ENCODE data around the gene NEIL1.
A peak's percentile ranks its signal among the peaks of the same experiment; 100 is the strongest.
"Not testable (repeated sequence)": the region's sequence is repeated elsewhere in the genome, so short reads cannot be mapped to it uniquely, and the experiment has no call there.

NEIL1 gene

DNA sequence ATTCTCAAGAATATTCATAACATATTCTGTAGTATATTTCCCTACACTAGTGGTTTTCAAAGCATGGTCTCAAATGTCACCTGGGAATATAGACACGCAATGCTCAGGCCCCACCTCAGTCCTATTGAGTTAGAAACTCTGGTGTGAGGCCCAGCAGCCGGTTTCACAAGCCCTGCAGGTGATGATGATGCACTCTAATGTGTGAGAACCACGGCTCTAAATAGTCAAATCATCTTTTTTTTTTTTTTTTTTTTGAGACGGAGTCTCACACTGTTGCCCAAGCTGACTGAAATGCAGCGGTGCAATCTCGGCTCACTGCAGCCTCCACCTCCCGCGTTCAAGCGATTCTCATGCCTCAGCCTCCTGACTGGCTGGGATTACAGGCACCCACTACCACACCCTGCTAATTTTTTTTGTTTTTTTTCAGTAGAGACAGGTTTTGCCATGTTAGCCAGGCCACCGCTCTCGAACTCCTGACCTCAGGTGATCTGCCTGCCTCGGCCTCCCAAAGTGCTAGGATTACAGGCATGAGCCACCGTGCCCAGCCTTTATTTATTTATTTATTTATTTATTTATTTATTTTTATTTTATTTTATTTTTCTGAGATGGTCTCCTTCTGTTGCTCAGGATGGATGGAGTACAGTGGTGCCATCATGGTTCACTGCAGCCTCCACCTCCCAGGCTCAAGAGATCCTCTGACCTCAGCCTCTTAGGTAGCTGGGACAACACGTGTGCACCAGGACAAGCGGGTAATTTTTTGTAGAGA is 13.0 kb upstream of the NEIL1 start:
- not testable (repeated sequence) for DNase-seq

- DNase-seq, result no peak
These were observed 11.5 kb upstream of the NEIL1 start for GRCh38 chr15:75335313-75335704.

DNA sequence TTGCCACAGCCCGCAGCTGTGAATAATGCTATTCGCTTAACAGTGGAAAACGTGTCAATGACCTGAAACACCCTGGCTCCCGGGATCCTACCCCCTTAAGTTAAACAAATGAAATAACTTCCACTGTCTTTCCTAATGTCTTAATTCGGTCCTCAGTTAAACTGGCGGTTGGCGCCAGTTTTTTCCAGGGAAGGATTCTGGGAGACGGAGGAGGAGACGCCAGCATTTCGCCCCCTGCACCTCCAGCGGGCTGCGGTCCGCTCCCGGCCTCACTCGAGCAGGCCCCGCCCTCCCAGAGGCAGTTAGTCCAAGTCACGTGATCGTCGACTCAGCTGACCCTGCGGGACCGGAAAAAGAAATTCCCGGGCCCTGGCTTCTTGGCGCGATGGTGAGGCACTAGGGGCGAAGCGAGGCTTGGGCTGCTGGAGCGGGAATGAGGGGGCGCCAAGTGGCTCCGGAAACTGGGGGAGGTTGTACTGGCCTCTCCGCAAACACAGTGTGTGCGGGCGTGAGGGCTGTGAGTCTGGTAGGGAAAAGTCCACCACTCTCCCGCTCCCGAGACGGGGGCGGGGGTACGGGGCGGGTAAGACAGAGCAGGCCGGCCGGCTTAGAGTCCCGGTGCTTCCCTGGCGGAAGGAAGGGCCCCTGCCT is 11.0 kb upstream of the NEIL1 start, which contains the start of gene COMMD4:
TSS of gene COMMD4 (plus strand) at position 359 of the 651 bp plus-strand sequence. CDS start at position 386, 27 bp downstream.
- peak; percentile 95 for DNase-seq

DNA sequence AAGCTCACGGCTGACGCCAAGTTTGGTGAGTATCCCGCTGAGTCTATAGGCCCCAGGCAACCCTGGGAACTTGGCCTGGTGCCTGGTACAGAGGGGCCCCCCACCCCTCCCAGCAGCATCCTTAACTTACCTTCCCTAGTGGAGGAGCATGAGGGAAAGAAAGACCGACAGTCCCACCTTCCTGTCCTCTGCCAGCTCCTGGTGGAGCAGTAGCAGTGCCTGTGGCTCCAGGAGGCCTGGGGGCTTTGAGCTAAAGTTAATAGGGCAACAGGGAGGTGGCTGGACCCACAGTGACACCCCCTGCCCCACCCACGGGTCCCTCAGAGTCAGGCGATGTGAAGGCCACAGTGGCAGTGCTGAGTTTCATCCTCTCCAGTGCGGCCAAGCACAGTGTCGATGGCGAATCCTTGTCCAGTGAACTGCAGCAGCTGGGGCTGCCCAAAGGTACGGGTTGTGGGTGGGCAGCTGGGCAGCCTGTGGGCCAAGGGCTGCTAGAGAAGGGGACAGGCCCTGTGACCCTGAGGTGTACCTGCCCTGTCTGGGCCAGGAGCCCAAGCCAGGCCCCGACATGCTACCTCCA is 8.1 kb upstream of the NEIL1 start:
- DNase-seq, result no peak

DNA sequence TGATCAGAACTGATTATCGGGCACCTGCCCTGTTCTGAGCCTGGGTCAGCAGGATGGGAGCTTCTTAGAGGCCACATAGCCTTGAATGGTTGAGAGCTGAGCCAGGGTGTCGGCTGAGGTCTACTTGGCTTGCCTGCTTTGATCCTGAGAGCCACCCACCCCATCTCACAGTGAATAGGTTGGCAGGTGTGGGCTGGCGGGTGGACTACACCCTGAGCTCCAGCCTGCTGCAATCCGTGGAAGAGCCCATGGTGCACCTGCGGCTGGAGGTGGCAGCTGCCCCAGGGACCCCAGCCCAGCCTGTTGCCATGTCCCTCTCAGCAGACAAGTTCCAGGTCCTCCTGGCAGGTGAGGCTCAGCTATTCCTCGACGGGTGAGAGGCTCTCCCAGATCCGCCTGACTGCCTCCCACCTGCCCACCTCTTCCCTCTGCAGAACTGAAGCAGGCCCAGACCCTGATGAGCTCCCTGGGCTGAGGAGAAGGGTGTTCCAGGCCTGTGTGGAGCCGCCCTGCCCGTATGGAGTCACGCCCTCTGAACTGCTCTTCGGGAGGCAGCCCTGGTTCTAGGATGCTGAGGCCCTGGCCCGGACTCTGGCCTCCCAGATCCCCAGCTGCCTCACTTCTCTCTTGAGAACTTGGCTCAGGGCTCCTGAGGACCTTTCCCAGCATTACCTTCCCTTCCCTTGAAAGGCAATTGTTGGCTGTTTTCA is 7.2 kb upstream of the NEIL1 start:
- no peak for DNase-seq

- no peak for DNase-seq
These were observed 4.6 kb upstream of the NEIL1 start for GRCh38 chr15:75342221-75342620.

- not testable (repeated sequence) for DNase-seq
These were observed 2.9 kb upstream of the NEIL1 start for GRCh38 chr15:75343953-75344352.

DNA sequence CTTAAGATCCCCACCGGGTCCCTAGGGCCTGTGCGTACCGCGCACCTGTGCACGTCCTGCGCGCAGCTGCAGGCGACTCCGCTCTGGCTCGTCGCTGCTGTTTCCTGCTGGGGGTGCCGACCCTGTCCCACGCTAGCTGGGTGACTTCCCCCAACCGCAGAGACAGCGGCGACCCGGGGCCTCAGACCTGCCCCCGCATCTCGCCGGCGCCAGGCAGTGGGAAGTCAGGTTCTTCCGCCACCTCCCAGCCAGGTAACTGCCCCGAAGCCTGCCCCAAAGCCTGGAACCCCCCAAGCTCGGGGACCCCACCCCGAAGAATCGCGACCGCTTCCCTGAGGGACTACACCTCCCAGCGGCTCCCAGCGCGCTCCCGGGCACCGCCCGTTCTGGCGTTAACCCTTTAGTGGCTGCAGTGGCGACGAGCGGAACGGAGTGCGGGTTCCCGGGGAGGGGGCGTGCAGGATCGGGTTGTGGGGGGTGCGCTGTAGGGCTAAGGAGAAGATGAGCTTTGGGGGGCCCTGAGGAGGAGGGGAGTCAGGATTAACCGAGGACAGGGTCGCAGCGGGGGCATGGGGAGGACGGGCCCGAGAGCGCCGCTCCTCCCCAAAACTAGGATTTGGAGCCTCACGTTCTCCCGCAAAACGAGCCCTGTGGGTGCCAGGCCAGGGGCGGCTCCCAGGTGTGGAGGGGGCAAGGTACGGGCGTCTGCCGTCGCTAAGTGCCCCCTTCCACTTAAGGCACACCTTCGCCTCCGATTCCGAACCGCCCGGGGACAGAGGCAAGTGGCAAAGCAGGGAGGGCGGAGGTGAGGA is 589 bp downstream of the NEIL1 start:
- peak; percentile 11 for DNase-seq

DNA sequence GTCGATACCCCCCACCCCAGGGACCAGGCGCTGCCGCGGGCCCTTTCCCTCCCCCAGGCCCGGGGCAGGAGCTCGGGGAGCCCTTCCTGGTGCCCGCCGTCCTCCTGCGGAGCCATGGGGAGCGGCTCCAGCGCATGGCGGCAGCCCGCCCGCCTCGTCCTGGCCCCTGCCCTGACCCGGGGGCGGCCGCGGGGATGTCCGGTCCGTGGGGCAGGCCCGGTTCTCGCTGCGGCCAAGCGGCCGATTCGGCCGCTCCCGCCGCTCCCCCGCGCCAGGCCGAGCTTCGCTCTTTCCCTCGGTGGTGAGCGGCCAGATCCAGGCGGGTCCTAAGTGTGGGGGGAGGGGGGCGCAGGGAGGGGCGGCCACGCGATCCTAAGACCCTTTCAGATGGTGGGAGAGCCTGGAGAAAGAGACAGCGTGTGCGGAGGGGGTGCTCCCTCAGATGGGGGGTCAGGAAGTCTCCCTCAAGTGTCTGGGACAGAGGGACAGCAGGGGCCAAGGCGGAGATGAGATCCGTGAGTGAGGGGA is 1.3 kb downstream of the NEIL1 start:
- no peak for DNase-seq

DNA sequence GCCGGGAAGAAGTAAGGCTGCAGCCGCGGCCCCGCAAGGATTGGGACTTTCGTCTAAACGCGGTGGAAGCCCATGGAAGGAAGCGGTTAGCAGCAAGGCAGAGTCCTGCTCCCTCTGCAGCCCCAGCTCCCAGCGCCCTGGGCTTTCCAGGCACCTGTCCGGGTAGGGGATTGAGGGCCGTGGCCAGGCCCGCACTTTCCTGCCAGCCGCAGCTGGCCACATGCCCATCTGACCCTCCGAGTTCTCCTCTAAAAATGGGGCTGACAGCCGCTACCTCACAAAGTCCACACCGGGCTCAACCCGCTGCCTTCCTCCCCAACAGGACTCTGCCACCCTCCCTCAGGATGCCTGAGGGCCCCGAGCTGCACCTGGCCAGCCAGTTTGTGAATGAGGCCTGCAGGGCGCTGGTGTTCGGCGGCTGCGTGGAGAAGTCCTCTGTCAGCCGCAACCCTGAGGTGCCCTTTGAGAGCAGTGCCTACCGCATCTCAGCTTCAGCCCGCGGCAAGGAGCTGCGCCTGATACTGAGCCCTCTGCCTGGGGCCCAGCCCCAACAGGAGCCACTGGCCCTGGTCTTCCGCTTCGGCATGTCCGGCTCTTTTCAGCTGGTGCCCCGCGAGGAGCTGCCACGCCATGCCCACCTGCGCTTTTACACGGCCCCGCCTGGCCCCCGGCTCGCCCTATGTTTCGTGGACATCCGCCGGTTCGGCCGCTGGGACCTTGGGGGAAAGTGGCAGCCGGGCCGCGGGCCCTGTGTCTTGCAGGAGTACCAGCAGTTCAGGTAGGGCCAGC is 1.9 kb downstream of the NEIL1 start:
- DNase-seq, result peak; percentile 2

DNA sequence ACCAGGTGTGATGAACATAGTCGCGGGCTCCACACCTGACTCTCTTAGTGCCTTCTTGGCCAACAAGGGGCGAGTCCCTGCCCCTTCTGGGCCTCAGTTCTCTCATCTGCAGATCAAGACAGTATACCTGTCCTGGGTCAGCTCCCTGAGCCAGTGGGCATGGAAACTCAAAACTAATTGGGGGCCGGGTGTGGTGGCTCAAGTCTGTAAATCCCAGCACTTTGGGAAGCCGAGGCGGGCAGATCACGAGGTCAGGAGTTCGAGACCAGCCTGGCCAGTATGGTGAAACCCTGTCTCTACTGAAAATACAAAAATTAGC is 2.5 kb downstream of the NEIL1 start:
- DNase-seq, result not testable (repeated sequence)

GRCh38 chr15:75349851-75350588 is 3.2 kb downstream of the NEIL1 start:
- no peak for DNase-seq

DNA sequence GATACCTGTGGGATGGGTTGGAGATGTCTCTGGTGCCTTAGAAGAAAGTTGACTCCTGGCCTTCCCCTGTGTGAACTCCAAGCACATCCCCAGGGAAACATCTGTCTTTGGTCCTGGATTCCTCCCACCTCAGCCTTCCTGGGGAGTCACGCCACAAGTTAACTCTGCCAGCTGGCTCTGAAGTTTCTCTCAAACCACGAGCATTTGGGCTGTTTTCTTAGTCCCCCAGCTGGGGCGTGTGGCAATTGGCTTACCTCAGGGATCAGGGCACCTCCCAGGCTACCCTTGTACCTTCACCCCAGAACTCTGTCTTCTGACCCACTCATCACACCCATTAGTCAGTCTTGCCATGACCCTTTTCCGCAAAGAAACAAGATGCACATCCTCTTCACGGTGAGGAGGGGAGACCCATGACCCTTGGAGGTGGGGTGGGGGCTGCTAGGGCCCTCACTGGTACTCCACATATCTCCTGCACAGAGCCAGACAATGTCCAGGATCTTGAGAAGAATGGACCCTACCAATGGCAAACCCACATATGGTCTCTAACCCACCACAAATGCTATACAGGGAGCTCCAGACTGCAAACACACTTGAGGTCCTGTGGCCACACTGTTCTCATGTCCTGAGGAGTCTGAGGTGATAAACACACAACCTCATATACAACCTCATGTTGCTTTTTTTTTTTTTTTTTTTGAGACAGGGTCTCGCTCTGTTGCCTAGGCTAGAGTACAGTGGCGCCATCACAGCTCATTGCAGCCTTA is 3.9 kb downstream of the NEIL1 start:
- no peak for DNase-seq

- no peak for DNase-seq
These were observed 5.6 kb downstream of the NEIL1 start for GRCh38 chr15:75352186-75353080.

DNA sequence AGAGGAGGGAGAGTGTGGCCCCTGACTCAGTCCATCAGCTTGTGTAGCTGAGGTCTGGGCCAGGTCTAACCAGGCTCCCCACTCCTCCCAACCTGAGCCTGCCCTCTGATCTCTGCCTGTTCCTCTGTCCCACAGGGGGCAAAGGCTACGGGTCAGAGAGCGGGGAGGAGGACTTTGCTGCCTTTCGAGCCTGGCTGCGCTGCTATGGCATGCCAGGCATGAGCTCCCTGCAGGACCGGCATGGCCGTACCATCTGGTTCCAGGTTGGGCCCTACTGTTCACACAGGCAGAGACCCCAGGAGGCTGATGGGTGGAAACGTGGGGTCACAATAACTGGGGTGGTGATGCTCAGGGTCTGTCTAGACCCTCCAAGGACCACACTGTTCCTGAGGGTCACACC is 6.8 kb downstream of the NEIL1 start:
- DNase-seq, result no peak

DNA sequence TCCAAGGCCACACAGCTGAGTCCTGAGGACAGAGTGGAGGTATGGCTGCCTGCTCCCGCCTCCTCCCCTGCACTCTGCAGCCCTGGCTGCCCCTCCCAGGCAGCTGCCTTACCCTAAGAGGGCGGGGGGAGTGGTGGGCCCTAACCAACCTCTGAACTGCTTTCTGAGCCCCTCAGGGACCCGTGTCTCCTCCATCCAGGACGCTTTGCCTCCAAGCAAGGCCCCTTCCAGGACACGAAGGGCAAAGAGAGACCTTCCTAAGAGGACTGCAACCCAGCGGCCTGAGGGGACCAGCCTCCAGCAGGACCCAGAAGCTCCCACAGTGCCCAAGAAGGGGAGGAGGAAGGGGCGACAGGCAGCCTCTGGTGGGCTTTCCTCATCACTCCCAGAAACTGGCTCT is 7.6 kb downstream of the NEIL1 start:
- DNase-seq, result no peak

GRCh38 chr15:75355369-75355768 is 8.5 kb downstream of the NEIL1 start:
- no peak for DNase-seq

- no peak for DNase-seq
These were observed 9.2 kb downstream of the NEIL1 start for GRCh38 chr15:75356006-75356405.

DNA sequence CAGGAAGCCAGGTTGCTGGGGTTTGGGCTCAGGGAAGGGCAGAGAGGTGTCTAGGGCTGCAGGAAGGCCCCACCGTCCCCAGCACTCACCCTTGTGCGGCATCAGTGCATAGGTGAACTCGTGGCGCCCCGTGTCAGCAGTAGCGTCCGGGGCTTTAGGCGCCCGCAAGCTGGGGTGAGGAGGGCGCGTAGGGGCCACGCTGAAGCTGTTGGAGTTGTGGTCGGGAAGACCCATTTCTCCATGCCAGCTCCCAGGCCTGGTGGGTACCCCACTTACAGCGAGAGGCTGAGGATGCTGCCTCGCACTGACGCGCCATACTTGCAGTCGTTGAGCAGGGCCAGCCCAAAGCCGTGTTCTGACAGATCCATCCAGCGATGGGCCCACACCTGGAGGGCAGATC is 9.7 kb downstream of the NEIL1 start:
- no peak for DNase-seq

Measured in NCI-H345 (cell line).